ENCODE data around the gene ASTN2. TPM values are rescaled to one million over a fixed set of nuclear protein-coding genes. Genes with fewer than 3 reads are reported as not detected.

ASTN2 gene
- total and polyA plus RNA-seq, 2 experiments from 2014 or later = 7.0 to 24.6 TPM

GRCh38 chr9:117075636-117076035, 339.2 kb downstream of the ASTN2 start:
- no peak overlapping the region for H3K4me3 Mint-ChIP-seq
- H3K4me2 ChIP-seq = no peak overlapping the region
- H3K36me3 Mint-ChIP-seq (ENCODE audit: low read depth) = no peaks in the 10 kb centered on the region; the same call in 2 of the 3 replicates
- ATAC-seq (no peak), DNase-seq (ENCODE audit: low spot score) (no peak)
- H3K36me3 ChIP-seq (ENCODE audit: insufficient read depth) = no peaks in the 10 kb centered on the region
- peaks cover 41% of the 10 kb centered on the region for H3K4me1 Mint-ChIP-seq
- H3K27ac ChIP-seq (ENCODE audit: low read depth) = no peak overlapping the region
- H3F3A ChIP-seq (replicated peaks; ENCODE audit: low read depth) = no peaks in the 10 kb centered on the region
- peaks cover 5% of the 10 kb centered on the region; the same call in 1 of the 3 replicates for H3K9me3 Mint-ChIP-seq
- peaks cover 32% of the 10 kb centered on the region for H3K4me1 ChIP-seq (ENCODE audit: insufficient read depth)
- TF ChIP-seq STAT1 (IDR thresholded peaks at IDR 0.05; ENCODE audit: unreplicated experiment) (no peak), ZNF114 (CRISPR knock-in tag; IDR thresholded peaks at IDR 0.05) (no peak), JUNB (IDR thresholded peaks at IDR 0.05; ENCODE audit: unreplicated experiment) (no peak), CREB1 (CRISPR knock-in tag; IDR thresholded peaks at IDR 0.05; ENCODE audit: low read depth) (no peak), POLR2AphosphoS5 (IDR thresholded peaks at IDR 0.05; ENCODE audit: low read depth) (no peak), ETS1 (IDR thresholded peaks at IDR 0.05) (no peak), EZH2phosphoT487 (IDR thresholded peaks at IDR 0.05; ENCODE audit: unreplicated experiment) (no peak)
- H3K27ac Mint-ChIP-seq = no peak overlapping the region
- H3K4me3 ChIP-seq = no peak overlapping the region
- H4K20me1 ChIP-seq (replicated peaks; ENCODE audit: insufficient read depth) = no peaks in the 10 kb centered on the region
- peaks cover 5% of the 10 kb centered on the region for H3K27me3 Mint-ChIP-seq (ENCODE audit: insufficient read depth, low read depth, poor library complexity)
- no peaks in the 10 kb centered on the region for H3K9me2 ChIP-seq (ENCODE audit: insufficient read depth)
- H2AFZ ChIP-seq = no peak overlapping the region
- H3K79me2 ChIP-seq (replicated peaks; ENCODE audit: insufficient read depth) = no peaks in the 10 kb centered on the region
- H3K27me3 ChIP-seq (ENCODE audit: insufficient read depth) = no peaks in the 10 kb centered on the region

GRCh38 chr9:117074784-117075520, 339.9 kb downstream of the ASTN2 start:
- Histone ChIP-seq H4K20me1 (replicated peaks; ENCODE audit: insufficient read depth) (no peaks in the 10 kb centered on the region), H3K4me2 (no peak overlapping the region), H3K4me3 (no peak overlapping the region), H3K79me2 (replicated peaks; ENCODE audit: insufficient read depth) (no peaks in the 10 kb centered on the region), H3K36me3 (ENCODE audit: insufficient read depth) (no peaks in the 10 kb centered on the region), H3K4me1 (ENCODE audit: insufficient read depth) (peaks cover 26% of the 10 kb centered on the region), H3K27ac (ENCODE audit: low read depth) (no peak overlapping the region), H2AFZ (no peak overlapping the region), H3K9me2 (ENCODE audit: insufficient read depth) (no peaks in the 10 kb centered on the region), H3K27me3 (ENCODE audit: insufficient read depth) (no peaks in the 10 kb centered on the region), H3F3A (replicated peaks; ENCODE audit: low read depth) (no peaks in the 10 kb centered on the region)
- Mint-ChIP-seq H3K27ac (no peak overlapping the region), H3K4me3 (no peak overlapping the region), H3K4me1 (peaks cover 36% of the 10 kb centered on the region), H3K27me3 (ENCODE audit: insufficient read depth, low read depth, poor library complexity) (peaks cover 5% of the 10 kb centered on the region), H3K36me3 (ENCODE audit: low read depth) (no peaks in the 10 kb centered on the region; the same call in 2 of the 3 replicates), H3K9me3 (peaks cover 5% of the 10 kb centered on the region; the same call in 1 of the 3 replicates)
- ATAC-seq (no peak), DNase-seq (ENCODE audit: low spot score) (no peak)
- TF ChIP-seq CREB1 (CRISPR knock-in tag; IDR thresholded peaks at IDR 0.05; ENCODE audit: low read depth) (no peak), REST (IDR thresholded peaks at IDR 0.05; ENCODE audit: unreplicated experiment) (no peak), ZNF331 (CRISPR knock-in tag; IDR thresholded peaks at IDR 0.05; ENCODE audit: low read depth) (no peak), ZNF114 (CRISPR knock-in tag; IDR thresholded peaks at IDR 0.05) (no peak), POLR2AphosphoS5 (IDR thresholded peaks at IDR 0.05; ENCODE audit: low read depth) (no peak), JUNB (IDR thresholded peaks at IDR 0.05; ENCODE audit: unreplicated experiment) (no peak), NANOG (IDR thresholded peaks at IDR 0.05; ENCODE audit: borderline replicate concordance) (no peak), CTCF (conservative IDR thresholded peaks at IDR 0.05; ENCODE audit: low read depth in 2 of 2) (no peak), ETS1 (IDR thresholded peaks at IDR 0.05) (no peak), STAT1 (IDR thresholded peaks at IDR 0.05; ENCODE audit: unreplicated experiment) (no peak)

Measured in GM23338 (cell line).